ENCODE data around the gene KIAA0232. TPM values are rescaled to one million over a fixed set of nuclear protein-coding genes. Genes with fewer than 3 reads are reported as not detected.

KIAA0232 gene
- total and polyA plus RNA-seq, 9 of the 15 experiments (the other 6 are each of a cell fraction or from before 2014, with no cell fraction given): 3.5 to 17.4 (median 13.0) TPM

- no peaks in the 10 kb centered on the region for H3K9me3 ChIP-seq (replicated peaks; ENCODE audit: control insufficient read depth, insufficient read depth, low read depth, low read length)
- H3K27ac ChIP-seq (ENCODE audit: extremely low read depth, low read depth, low read length): no peak overlapping the region; the same call in 2 of the 3 replicates
- in situ Hi-C loops (cut with MboI) (no loop called here), intact Hi-C loops (cut with micrococcal nuclease) (no loop called here)
- ATAC-seq: peak; percentile 87
- H3K79me2 ChIP-seq (ENCODE audit: control insufficient read depth, insufficient read depth, low read length): peaks cover 88% of the 10 kb centered on the region
- 29% methylated on average over 13 of the region's 13 CpGs for WGBS (ENCODE audit: insufficient coverage, low coverage, missing lambda C conversion rate)
- no peak overlapping the region for H2AFZ ChIP-seq (ENCODE audit: low read depth, low read length)
- ChIA-PET CTCF (ENCODE audit: low intra/inter-chr PET ratio) (no interaction called here), POLR2A (interaction anchor here (0.5 to 3.1 kb wide), 9 partner anchors 7 to 88 kb away, joined by 3 to 28 read pairs (median 5); partner anchors contain the start of gene TBC1D14)
- H3K9ac ChIP-seq (ENCODE audit: insufficient read depth in 1 of 2, low read depth in 2 of 2, low read length in 2 of 2): peak overlapping the region in 1 of 2 experiments; percentile 31; a peak in 1 of 4 replicates
- no peak overlapping the region for H3K4me3 ChIP-seq
- peaks cover 62% of the 10 kb centered on the region for H4K20me1 ChIP-seq (replicated peaks; ENCODE audit: control insufficient read depth, insufficient read depth, low read length)
- H3K4me2 ChIP-seq (ENCODE audit: insufficient read depth, low read length): peak overlapping the region; percentile 34; the same call in 1 of the 2 replicates
- peaks cover 92% of the 10 kb centered on the region; the same call in 2 of the 3 replicates for H3K36me3 ChIP-seq (ENCODE audit: control insufficient read depth, insufficient read depth, low read length)
- no peaks in the 10 kb centered on the region for H3K27me3 ChIP-seq (ENCODE audit: control insufficient read depth in 2 of 2, insufficient read depth in 2 of 2, low read length in 2 of 2)
- no TSS peak for BruUV-seq (replicated peaks)
- H3K9me1 ChIP-seq (ENCODE audit: control insufficient read depth, insufficient read depth, low read length): peaks cover 15% of the 10 kb centered on the region
- peaks cover 28 to 40% of the 10 kb centered on the region in 2 experiments for H3K4me1 ChIP-seq (replicated peaks in 1 of 2; ENCODE audit: control insufficient read depth in 2 of 2, insufficient read depth in 2 of 2, low read length in 2 of 2)
- peak; percentile 64 to 81 (median 78) for DNase-seq (ENCODE audit: extremely low read depth in 1 of 4, low spot score in 3 of 4)
- peak; percentile 85 for FAIRE-seq
- TF ChIP-seq ZNF280B (CRISPR knock-in tag; IDR thresholded peaks at IDR 0.05) (no peak), SIN3B (IDR thresholded peaks at IDR 0.05; ENCODE audit: low read depth) (no peak), EGR1 (conservative IDR thresholded peaks at IDR 0.05) (peak; percentile 95), NCOA1 (IDR thresholded peaks at IDR 0.05; ENCODE audit: low read depth) (no peak), TRIM24 (IDR thresholded peaks at IDR 0.05) (peak in 1 of 2 experiments; percentile 15; a peak in 1 of 4 replicates), CREM (IDR thresholded peaks at IDR 0.05; ENCODE audit: low read depth) (peak; percentile 8; the same call in 1 of the 2 replicates), KDM1A (IDR thresholded peaks at IDR 0.05) (peak; percentile 16 to 61; a peak in 2 of 4 replicates), GATA2 (CRISPR knock-in tag; IDR thresholded peaks at IDR 0.05) (peak; percentile 67), ZNF316 (IDR thresholded peaks at IDR 0.05) (peak; percentile 39; the same call in 1 of the 2 replicates), PHF21A (IDR thresholded peaks at IDR 0.05; ENCODE audit: borderline replicate concordance, low read depth) (0 out of 2 replicates have a peak, but pooled peaks have one; percentile 62), PKNOX1 (IDR thresholded peaks at IDR 0.05) (peak; percentile 53), WHSC1 (IDR thresholded peaks at IDR 0.05; ENCODE audit: low read length) (peak; percentile 23), NRF1 (conservative IDR thresholded peaks at IDR 0.05 in 1 of 2, IDR thresholded peaks at IDR 0.05 in 1 of 2) (peak; percentile 42 to 43; a peak in 2 of 4 replicates), CBFA2T3 (IDR thresholded peaks at IDR 0.05) (0 out of 2 replicates have a peak, but pooled peaks have one; percentile 16), PTTG1 (tag; IDR thresholded peaks at IDR 0.05; ENCODE audit: low read depth) (no peak), ESRRA (IDR thresholded peaks at IDR 0.05; ENCODE audit: borderline replicate concordance, low read depth) (peak; percentile 64; the same call in 1 of the 2 replicates), MNT (conservative IDR thresholded peaks at IDR 0.05) (0 out of 4 replicates have a peak, but pooled peaks of 1 of the 2 experiments have one; percentile 28), ARID1B (IDR thresholded peaks at IDR 0.05) (peak; percentile 27; the same call in 1 of the 2 replicates), SMAD4 (CRISPR knock-in tag; conservative IDR thresholded peaks at IDR 0.05) (0 out of 2 replicates have a peak, but pooled peaks have one; percentile 1)
These were observed 144.4 kb downstream of the KIAA0232 start for GRCh38 chr4:6926681-6927478.

Measured in K562 (cell line).